Activated T-cell treated with anti-CD3 and anti-CD28 coated beads, Interleukin-2, amount 50 U/mL, for 4 hours (primary cell): ENCODE results near the gene CCDC12. TPM values are rescaled to one million over a fixed set of nuclear protein-coding genes. Genes with fewer than 3 reads are reported as not detected.

Source experiments
- ATAC-seq, 2 donors: fragments of 200-7000 bp; cut with Tn5 transposase; one replicate each; pipeline ENCODE4 v1.10.0; 2021
- DNase-seq: peaks from one replicate; pipeline ENCODE4 v3.0.0-alpha.2; 2020
- H3K27me3 Mint-ChIP-seq: one replicate; pipeline ENCODE4 v1.8.0; 2021; ENCODE audit warnings: low read depth, mixed read lengths
- H3K36me3 Mint-ChIP-seq: one replicate; pipeline ENCODE4 v1.8.0; 2022; ENCODE audit warnings: mixed read lengths; ENCODE audit not compliant: insufficient read depth
- H3K4me1 Mint-ChIP-seq: one replicate; pipeline ENCODE4 v1.8.0; 2021; ENCODE audit warnings: low read depth, mixed read lengths
- H3K4me3 Mint-ChIP-seq: one replicate; pipeline ENCODE4 v1.8.0; 2021; ENCODE audit warnings: mild to moderate bottlenecking, moderate library complexity, mixed read lengths
- H3K9me3 Mint-ChIP-seq: one replicate; pipeline ENCODE4 v1.8.0; 2021; ENCODE audit warnings: mixed read lengths
- total RNA-seq, 3 donors: library from RNA; stranded (reverse); gene quantifications; one replicate each; pipeline ENCODE4 v1.2.1, GENCODE V29; 2021

CCDC12 gene
- total RNA-seq, 3 donors from 2014 or later, result 75.9 to 77.6 (median 76.5) TPM

GRCh38 chr3:46939578-46940445 lies 36.7 kb downstream of the CCDC12 start:
- ATAC-seq (no peak), DNase-seq (no peak)
- no peak overlapping the region for H3K4me3 Mint-ChIP-seq
- peaks cover 52% of the 10 kb centered on the region for H3K4me1 Mint-ChIP-seq
- peaks cover 28% of the 10 kb centered on the region for H3K36me3 Mint-ChIP-seq
- H3K27me3 Mint-ChIP-seq, result no peaks in the 10 kb centered on the region
- no peaks in the 10 kb centered on the region for H3K9me3 Mint-ChIP-seq

DNA sequence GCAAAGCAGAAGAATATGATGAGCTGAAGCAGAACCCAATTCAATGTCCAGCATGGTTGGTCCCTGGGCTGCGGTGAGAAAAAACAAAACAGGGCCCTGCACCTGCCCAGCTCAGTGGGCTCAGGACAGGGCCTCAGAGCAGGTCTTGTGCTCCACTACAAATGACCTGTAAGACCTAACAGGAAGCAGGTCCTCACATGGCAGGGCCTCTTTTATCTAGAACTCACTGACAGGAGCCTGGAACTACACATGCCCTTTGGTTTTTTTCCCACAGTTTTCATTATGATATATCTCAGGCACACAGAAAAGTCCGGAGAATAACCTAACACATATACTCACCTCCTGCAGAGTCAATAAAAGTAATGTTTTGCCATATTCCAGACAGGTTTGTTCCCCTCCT lies 38.4 kb downstream of the CCDC12 start:
- H3K4me1 Mint-ChIP-seq, result peaks cover 45% of the 10 kb centered on the region

DNA sequence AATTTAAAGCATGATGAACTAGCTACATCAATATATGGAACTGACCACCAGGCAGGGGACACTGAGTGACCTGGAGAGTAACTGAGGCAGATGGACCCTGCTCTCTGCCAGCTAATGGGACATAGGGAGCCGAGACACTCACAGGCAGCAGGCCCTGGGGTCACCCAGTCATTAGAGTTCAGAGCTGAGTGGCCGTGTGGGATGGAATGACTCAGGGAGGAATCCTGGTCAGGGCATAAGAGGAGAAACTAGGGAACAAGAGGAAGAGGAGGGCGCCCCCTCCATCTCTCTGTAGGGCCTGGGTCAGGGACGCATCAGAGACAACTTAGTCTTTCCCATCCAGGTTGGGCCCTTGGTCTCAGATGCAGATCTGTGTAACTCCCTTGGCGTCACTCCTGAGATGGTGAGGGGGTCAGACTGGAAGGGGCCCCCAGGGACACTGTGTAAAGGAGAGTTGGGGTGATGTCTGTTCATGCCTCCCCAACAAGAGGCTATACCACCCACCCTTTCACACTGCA lies 39.8 kb downstream of the CCDC12 start:
- no peaks in the 10 kb centered on the region for H3K9me3 Mint-ChIP-seq
- ATAC-seq (no peak), DNase-seq (no peak)
- peaks cover 48% of the 10 kb centered on the region for H3K4me1 Mint-ChIP-seq
- H3K27me3 Mint-ChIP-seq, result no peaks in the 10 kb centered on the region
- no peak overlapping the region for H3K4me3 Mint-ChIP-seq
- H3K36me3 Mint-ChIP-seq, result peaks cover 28% of the 10 kb centered on the region

More for the DNA sequence above, 38.4 kb downstream of the CCDC12 start:
- no peak overlapping the region for H3K4me3 Mint-ChIP-seq
- H3K9me3 Mint-ChIP-seq, result no peaks in the 10 kb centered on the region
- ATAC-seq, result no peak
- no peak for DNase-seq
- peaks cover 28% of the 10 kb centered on the region for H3K36me3 Mint-ChIP-seq
- no peaks in the 10 kb centered on the region for H3K27me3 Mint-ChIP-seq

DNA sequence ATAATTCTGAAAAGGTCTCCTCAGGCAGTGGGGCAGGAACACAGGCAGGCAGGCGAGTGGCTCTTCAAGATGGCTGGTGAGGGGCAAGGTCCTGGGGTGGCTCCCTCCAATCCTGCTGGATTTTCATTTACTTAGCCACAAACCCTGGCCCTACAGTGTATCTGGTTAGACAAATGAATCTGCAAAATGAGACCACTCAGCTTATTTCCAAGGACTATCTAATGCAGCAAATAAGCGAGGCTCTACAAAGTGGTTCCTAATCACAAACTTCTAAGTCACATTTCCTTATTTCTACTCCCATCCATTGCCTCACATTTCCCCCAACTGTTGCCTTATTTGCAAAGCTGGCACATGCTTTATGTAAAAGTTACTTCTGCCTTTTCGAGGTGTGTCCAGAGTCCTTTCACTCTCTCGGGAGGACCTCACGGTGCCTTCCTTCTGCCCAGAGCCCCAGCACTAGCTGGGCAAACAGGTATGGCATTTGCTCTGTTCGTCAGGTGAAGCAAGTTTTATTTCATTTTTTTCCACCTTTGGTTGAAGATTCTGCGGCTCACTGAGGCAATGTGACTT lies 40.5 kb downstream of the CCDC12 start:
- H3K4me3 Mint-ChIP-seq, result no peak overlapping the region
- H3K27me3 Mint-ChIP-seq, result no peaks in the 10 kb centered on the region
- H3K36me3 Mint-ChIP-seq, result peaks cover 28% of the 10 kb centered on the region
- DNase-seq (no peak), ATAC-seq (no peak)
- H3K4me1 Mint-ChIP-seq, result peaks cover 55% of the 10 kb centered on the region
- no peaks in the 10 kb centered on the region for H3K9me3 Mint-ChIP-seq

DNA sequence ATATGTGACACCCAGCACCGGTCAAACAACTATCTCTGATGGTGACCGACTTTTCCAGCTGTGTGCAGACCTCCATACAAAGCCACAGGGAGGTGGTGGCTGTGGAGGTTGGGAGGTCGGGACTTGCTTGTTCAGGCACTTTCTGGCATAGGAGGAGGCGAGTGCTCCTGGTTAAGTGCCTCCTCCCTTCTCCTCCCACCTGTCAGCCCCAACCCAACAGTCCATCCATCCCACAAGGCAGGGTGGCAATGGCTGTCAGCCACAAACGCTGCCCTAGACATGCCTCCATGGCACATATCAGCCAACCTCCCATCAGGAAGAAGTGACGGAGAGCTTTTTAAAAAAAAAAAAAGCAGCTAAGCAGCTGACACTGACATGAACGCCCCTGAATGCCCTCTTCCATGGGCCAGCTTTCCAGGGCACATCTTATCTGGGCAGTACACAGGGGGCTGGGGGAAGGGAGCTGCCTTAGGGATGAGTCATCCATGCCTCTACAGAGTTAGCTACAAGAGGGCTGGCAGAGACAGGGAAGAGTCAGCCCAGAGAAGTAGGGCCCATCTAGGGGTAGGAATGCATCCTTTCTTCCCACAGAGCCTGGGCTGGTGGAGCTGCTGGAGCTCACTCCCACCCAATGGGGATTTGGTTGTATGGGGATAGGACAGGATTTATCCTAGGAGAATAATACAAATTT lies 41.2 kb downstream of the CCDC12 start:
- peaks cover 58% of the 10 kb centered on the region for H3K4me1 Mint-ChIP-seq
- H3K27me3 Mint-ChIP-seq, result no peaks in the 10 kb centered on the region
- no peak for DNase-seq
- no peak overlapping the region for H3K4me3 Mint-ChIP-seq
- H3K36me3 Mint-ChIP-seq, result peaks cover 30% of the 10 kb centered on the region
- ATAC-seq, result peak in 1 of 2 donors; percentile 37
- H3K9me3 Mint-ChIP-seq, result no peaks in the 10 kb centered on the region

DNA sequence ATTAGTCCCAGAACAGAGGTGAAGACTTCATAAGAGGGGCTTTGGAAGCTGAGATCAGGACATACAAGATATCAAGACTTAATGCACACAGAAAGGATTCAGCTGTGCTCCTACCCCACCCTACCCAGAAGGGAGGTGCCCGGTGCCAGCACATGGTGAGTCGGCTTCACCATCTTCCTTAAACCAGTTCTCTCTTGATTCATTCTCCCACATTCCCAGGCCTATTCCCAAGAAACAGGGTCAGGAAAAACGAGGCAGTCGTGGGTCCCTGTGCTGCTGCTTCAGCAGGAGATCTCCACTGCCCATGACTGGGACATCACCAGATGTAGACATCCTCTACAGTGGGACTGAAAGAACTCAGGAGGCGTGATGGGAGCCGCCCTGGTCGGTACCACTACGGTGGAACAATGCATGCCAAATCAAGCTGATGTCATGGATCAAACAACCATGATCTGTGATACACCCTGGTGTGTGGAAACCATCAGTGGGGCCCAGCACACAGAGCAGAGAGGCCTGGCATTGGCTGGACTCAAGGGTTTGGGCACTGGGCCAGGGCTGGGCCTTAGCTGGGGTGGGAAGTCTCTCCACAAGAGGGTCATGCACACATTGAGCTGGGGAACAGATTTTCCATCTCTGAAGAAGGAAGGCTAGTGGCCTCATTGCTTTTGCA lies 41.9 kb downstream of the CCDC12 start:
- peaks cover 57% of the 10 kb centered on the region for H3K4me1 Mint-ChIP-seq
- no peaks in the 10 kb centered on the region for H3K27me3 Mint-ChIP-seq
- ATAC-seq (no peak), DNase-seq (no peak)
- peaks cover 26% of the 10 kb centered on the region for H3K36me3 Mint-ChIP-seq
- no peak overlapping the region for H3K4me3 Mint-ChIP-seq
- no peaks in the 10 kb centered on the region for H3K9me3 Mint-ChIP-seq

GRCh38 chr3:46934072-46934471 lies 42.5 kb downstream of the CCDC12 start:
- Mint-ChIP-seq H3K27me3 (no peaks in the 10 kb centered on the region), H3K9me3 (peaks cover 1% of the 10 kb centered on the region), H3K36me3 (peaks cover 28% of the 10 kb centered on the region), H3K4me3 (no peak overlapping the region), H3K4me1 (peaks cover 58% of the 10 kb centered on the region)
- no peak for DNase-seq
- ATAC-seq, result no peak

DNA sequence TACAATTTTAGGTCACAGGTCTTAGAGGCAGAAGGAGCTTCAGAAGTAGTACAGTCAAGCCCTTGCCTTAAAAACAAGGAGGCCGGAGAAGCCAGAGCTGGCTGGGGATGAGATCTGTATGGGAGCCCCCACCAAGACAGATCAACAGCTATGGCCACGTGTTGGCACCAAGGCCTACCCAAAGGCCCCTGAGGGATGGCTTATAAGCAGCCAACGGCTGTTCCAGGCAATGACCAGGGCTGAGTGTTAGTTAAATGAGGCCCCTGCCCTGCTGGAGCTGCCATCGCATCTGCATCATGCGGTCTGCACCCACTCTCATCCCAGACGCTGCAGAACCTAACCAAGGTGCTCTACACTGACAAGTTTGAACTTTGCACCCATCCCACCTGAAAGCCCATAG lies 43.3 kb downstream of the CCDC12 start:
- DNase-seq, result no peak
- no peak overlapping the region for H3K4me3 Mint-ChIP-seq
- no peak for ATAC-seq
- peaks cover 62% of the 10 kb centered on the region for H3K4me1 Mint-ChIP-seq
- H3K36me3 Mint-ChIP-seq, result peaks cover 32% of the 10 kb centered on the region
- no peaks in the 10 kb centered on the region for H3K27me3 Mint-ChIP-seq
- peaks cover 9% of the 10 kb centered on the region for H3K9me3 Mint-ChIP-seq

DNA sequence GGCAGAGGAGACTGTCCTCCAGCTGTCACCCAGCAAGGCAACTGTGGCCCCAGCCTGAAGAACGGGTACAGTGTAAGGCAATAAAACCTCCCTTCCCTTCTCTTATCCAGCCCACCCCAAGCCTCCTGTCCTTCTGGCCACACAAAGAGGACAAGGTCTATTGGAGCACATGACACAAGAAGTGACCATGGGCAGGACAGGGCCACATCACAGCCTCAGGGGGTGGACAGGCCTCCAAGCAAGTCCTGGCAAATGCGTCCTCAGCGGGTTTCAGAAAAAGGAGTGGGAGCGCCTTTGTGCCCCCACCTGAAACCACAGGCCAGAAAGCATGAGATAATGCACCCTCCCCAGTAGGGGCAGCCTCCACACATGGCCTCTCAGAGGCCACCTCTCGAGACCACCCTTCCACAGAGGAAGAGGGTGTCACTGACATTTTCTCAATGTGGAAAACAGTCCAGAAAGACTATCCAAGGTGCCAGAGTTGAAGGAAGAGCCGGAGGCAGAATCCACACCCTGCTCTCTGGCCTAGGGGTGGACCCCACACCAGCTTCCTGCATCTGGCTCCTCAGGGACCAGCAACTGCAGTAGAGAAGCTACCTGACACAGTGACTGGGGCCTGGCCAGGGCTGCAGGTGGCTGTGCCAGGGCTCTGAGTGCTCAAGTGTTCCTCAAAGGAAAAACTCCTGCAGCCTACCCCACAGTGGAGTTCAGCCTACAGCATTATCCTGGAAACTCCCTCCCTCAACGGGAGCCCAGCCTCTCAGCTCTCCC lies 43.9 kb downstream of the CCDC12 start:
- Mint-ChIP-seq H3K27me3 (no peaks in the 10 kb centered on the region), H3K36me3 (peaks cover 26% of the 10 kb centered on the region), H3K4me1 (peaks cover 61% of the 10 kb centered on the region), H3K9me3 (peaks cover 10% of the 10 kb centered on the region), H3K4me3 (no peak overlapping the region)
- ATAC-seq (no peak), DNase-seq (no peak)

GRCh38 chr3:46931631-46932331 lies 44.8 kb downstream of the CCDC12 start:
- DNase-seq (no peak), ATAC-seq (no peak)
- peaks cover 10% of the 10 kb centered on the region for H3K9me3 Mint-ChIP-seq
- peaks cover 26% of the 10 kb centered on the region for H3K36me3 Mint-ChIP-seq
- H3K4me3 Mint-ChIP-seq, result no peak overlapping the region
- H3K4me1 Mint-ChIP-seq, result peaks cover 69% of the 10 kb centered on the region
- no peaks in the 10 kb centered on the region for H3K27me3 Mint-ChIP-seq

DNA sequence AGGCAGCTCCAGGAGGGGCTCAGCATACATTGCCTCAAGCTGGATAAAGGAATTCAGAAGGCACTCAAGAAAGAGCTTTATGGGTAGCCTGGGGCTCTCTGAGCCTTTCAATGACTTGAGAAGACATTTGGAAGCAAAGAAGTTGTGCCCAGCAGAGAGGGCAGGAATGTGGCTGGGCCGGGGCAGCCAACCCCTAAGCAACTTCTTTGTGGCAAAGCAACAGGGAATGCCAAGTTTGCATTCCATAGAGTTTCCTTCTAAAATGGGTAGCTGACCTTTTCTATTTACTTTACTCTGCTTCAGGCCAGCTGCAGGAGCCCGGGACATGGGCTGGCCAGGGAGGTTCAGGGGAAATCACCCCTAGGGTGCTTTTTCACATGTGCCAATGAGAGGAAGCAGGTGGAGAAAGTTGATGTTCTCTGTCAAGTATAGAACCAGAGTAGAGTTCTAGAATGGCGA lies 45.6 kb downstream of the CCDC12 start:
- H3K27me3 Mint-ChIP-seq, result no peaks in the 10 kb centered on the region
- DNase-seq (no peak), ATAC-seq (no peak)
- no peak overlapping the region for H3K4me3 Mint-ChIP-seq
- peaks cover 74% of the 10 kb centered on the region for H3K4me1 Mint-ChIP-seq
- peaks cover 23% of the 10 kb centered on the region for H3K36me3 Mint-ChIP-seq
- H3K9me3 Mint-ChIP-seq, result peaks cover 10% of the 10 kb centered on the region

DNA sequence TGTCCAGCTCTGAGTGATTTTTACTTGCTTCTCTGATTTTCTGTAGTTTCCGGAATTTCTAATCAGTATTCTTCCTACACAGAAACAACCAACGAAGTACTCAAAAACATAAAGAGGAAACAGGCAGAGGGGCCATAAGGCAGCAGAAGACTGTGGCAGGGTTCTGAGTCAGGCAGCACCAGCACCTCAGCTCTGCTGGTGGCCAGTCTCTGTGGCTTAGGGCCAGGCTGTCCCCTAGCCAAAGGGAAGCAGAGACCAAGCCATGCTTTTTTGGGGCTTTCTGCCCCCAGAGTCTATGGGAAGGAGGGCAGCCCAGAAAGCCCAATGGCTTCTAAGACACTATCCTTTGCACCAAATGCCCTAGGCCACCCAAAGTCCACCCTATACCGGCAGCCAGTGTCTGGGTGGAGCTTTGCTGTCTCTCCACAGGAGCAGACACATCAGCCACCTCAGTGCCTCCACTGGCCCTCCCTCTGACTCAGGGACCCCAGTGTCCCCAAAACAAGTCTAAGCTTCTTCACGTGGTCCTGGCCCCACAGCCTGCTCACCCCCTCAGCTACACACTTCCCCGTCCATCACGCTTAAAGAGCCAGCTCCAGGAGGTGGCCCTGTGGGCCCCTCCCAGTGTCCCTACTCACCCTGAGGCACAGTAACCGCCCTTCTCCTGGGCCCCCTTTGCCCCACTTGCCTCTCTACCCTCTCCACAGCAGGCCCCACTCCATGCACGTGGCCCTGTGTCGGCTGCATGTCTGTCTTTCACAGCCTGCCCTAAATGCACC lies 46.2 kb downstream of the CCDC12 start:
- peaks cover 24% of the 10 kb centered on the region for H3K36me3 Mint-ChIP-seq
- H3K9me3 Mint-ChIP-seq, result peaks cover 10% of the 10 kb centered on the region
- no peak for ATAC-seq
- no peak overlapping the region for H3K4me3 Mint-ChIP-seq
- no peak for DNase-seq
- H3K27me3 Mint-ChIP-seq, result no peaks in the 10 kb centered on the region
- peaks cover 76% of the 10 kb centered on the region for H3K4me1 Mint-ChIP-seq
